ENCODE data around the gene SLC22A3. TPM values are rescaled to one million over a fixed set of nuclear protein-coding genes. Genes with fewer than 3 reads are reported as not detected.

The SLC22A3 gene
- total and polyA plus RNA-seq, 2 of the 13 experiments (the other 11 are each of a cell fraction or from before 2014, with no cell fraction given), result 12.0 to 31.5 TPM

GRCh38 chr6:160329188-160329587, 19.0 kb upstream of the SLC22A3 start (continued):
- TF ChIP-seq BATF2 (CRISPR knock-in tag; IDR thresholded peaks at IDR 0.05) (no peak), ZNF790 (CRISPR knock-in tag; IDR thresholded peaks at IDR 0.05; ENCODE audit: borderline replicate concordance) (no peak), ZNF354B (CRISPR knock-in tag; IDR thresholded peaks at IDR 0.05) (no peak), ZNF720 (CRISPR knock-in tag; IDR thresholded peaks at IDR 0.05) (no peak)
- TF ChIP-seq, protein P1, sequence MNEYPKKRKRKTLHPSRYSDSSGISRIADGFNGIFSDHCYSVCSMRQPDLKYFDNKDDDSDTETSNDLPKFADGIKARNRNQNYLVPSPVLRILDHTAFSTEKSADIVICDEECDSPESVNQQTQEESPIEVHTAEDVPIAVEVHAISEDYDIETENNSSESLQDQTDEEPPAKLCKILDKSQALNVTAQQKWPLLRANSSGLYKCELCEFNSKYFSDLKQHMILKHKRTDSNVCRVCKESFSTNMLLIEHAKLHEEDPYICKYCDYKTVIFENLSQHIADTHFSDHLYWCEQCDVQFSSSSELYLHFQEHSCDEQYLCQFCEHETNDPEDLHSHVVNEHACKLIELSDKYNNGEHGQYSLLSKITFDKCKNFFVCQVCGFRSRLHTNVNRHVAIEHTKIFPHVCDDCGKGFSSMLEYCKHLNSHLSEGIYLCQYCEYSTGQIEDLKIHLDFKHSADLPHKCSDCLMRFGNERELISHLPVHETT (CRISPR knock-in tag; conservative IDR thresholded peaks at IDR 0.05), result no peak
- TF ChIP-seq, protein P2, sequence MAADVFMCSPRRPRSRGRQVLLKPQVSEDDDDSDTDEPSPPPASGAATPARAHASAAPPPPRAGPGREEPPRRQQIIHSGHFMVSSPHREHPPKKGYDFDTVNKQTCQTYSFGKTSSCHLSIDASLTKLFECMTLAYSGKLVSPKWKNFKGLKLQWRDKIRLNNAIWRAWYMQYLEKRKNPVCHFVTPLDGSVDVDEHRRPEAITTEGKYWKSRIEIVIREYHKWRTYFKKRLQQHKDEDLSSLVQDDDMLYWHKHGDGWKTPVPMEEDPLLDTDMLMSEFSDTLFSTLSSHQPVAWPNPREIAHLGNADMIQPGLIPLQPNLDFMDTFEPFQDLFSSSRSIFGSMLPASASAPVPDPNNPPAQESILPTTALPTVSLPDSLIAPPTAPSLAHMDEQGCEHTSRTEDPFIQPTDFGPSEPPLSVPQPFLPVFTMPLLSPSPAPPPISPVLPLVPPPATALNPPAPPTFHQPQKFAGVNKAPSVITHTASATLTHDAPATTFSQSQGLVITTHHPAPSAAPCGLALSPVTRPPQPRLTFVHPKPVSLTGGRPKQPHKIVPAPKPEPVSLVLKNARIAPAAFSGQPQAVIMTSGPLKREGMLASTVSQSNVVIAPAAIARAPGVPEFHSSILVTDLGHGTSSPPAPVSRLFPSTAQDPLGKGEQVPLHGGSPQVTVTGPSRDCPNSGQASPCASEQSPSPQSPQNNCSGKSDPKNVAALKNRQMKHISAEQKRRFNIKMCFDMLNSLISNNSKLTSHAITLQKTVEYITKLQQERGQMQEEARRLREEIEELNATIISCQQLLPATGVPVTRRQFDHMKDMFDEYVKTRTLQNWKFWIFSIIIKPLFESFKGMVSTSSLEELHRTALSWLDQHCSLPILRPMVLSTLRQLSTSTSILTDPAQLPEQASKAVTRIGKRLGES (CRISPR knock-in tag; IDR thresholded peaks at IDR 0.05; ENCODE audit: borderline replicate concordance), result no peak

- FAIRE-seq (no peak), ATAC-seq (no peak), DNase-seq (ENCODE audit: low spot score) (no peak)
- no peak for TF ChIP-seq MTF1 (CRISPR knock-in tag; IDR thresholded peaks at IDR 0.05)
- no peak for TF ChIP-seq KDM3A (CRISPR knock-in tag; IDR thresholded peaks at IDR 0.05; ENCODE audit: low read depth)
- TF ChIP-seq ZNF788 (CRISPR knock-in tag; IDR thresholded peaks at IDR 0.05; ENCODE audit: borderline replicate concordance), result no peak
- no peak for TF ChIP-seq BRD4 (CRISPR knock-in tag; IDR thresholded peaks at IDR 0.05)
- TF ChIP-seq EEA1 (CRISPR knock-in tag; IDR thresholded peaks at IDR 0.05; ENCODE audit: borderline replicate concordance), result no peak
- TF ChIP-seq NCOA1 (CRISPR knock-in tag; IDR thresholded peaks at IDR 0.05), result no peak
- TF ChIP-seq TAF1 (CRISPR knock-in tag; IDR thresholded peaks at IDR 0.05), result no peak
- no peak for TF ChIP-seq ZNF30 (CRISPR knock-in tag; IDR thresholded peaks at IDR 0.05)
- no peak for TF ChIP-seq ZNF335 (CRISPR knock-in tag; IDR thresholded peaks at IDR 0.05)
- no TSS peak for BruUV-seq (replicated peaks)
- no peaks in the 10 kb centered on the region for H3K36me3 ChIP-seq (replicated peaks in 1 of 2; ENCODE audit: control insufficient read depth in 1 of 2, insufficient read depth in 2 of 2, low read length in 2 of 2)
- H3K9me3 ChIP-seq (ENCODE audit: low read length), result no peaks in the 10 kb centered on the region
- no peak overlapping the region for H2AFZ ChIP-seq (ENCODE audit: low read length)
- H3K4me1 ChIP-seq (ENCODE audit: insufficient read depth, low read length), result no peaks in the 10 kb centered on the region
- H3K4me2 ChIP-seq (ENCODE audit: low read depth, low read length), result no peak overlapping the region
- H3K4me3 ChIP-seq (replicated peaks in 1 of 3; ENCODE audit: insufficient read depth in 1 of 3, low read depth in 2 of 3, low read length in 3 of 3), result no peak overlapping the region
- H3K79me2 ChIP-seq (ENCODE audit: insufficient read depth, low read length), result no peaks in the 10 kb centered on the region
- no peak overlapping the region for H3K9ac ChIP-seq (ENCODE audit: insufficient read depth, low read depth, low read length)
- ChIA-PET CTCF (ENCODE audit: low intra/inter-chr PET ratio, low total read pairs) (no interaction called here), POLR2A (no interaction called here)
- WGBS (ENCODE audit: low lambda C conversion rate), result 23% methylated on average over 5 of the region's 5 CpGs
- in situ Hi-C loops (cut with HindIII; ENCODE audit: extremely low pct_ligation_motif_present, low pct_unique_long_range_greater_than_20kb) (no loop called here), intact Hi-C loops (cut with micrococcal nuclease; ENCODE audit: unreplicated experiment) (no loop called here)
- H3K27ac ChIP-seq (ENCODE audit: extremely low read length, insufficient read depth, low read length), result no peak overlapping the region
- no peaks in the 10 kb centered on the region for H4K20me1 ChIP-seq (ENCODE audit: insufficient read depth, low read length)
- peaks cover 0 to 34% of the 10 kb centered on the region in 2 experiments; a peak in 3 of 5 replicates for H3K27me3 ChIP-seq (ENCODE audit: control insufficient read depth in 1 of 2, insufficient read depth in 2 of 2, low read length in 2 of 2)
Observed at GRCh38 chr6:160330619-160331018, 17.6 kb upstream of the SLC22A3 start.

All from HepG2 (cell line).